GM15510 (cell line): ENCODE data around the gene HRH2.

Experiments used
- POLR2A ChIP-seq: IDR thresholded peaks from 3 replicates; pipeline ENCODE4 v1.6.1; 2011; ENCODE audit warnings: borderline replicate concordance; ENCODE audit not compliant: insufficient read length; ENCODE audit errors: extremely low read depth

Gene HRH2

GRCh38 chr5:175657593-175658271, at the start of gene HRH2:
HRH2 (plus strand) TSS chr5:175658071; CDS start chr5:175683234, 25,163 bp downstream.
- TF ChIP-seq POLR2A = no peak

- TF ChIP-seq POLR2A = no peak
Measured at GRCh38 chr5:175609526-175609925, 48.3 kb upstream of the HRH2 start.

GRCh38 chr5:175610381-175610780, 47.5 kb upstream of the HRH2 start:
- TF ChIP-seq POLR2A = no peak

GRCh38 chr5:175610898-175611297, 47.0 kb upstream of the HRH2 start:
- no peak for TF ChIP-seq POLR2A

- TF ChIP-seq POLR2A = no peak
Measured at GRCh38 chr5:175614223-175614815, 43.6 kb upstream of the HRH2 start.

- no peak for TF ChIP-seq POLR2A
Measured at GRCh38 chr5:175614861-175615260, 43.0 kb upstream of the HRH2 start.

- TF ChIP-seq POLR2A = no peak
Measured at GRCh38 chr5:175616083-175616482, 41.8 kb upstream of the HRH2 start.

- no peak for TF ChIP-seq POLR2A
Measured at GRCh38 chr5:175617447-175617846, 40.4 kb upstream of the HRH2 start.

- no peak for TF ChIP-seq POLR2A
Measured at GRCh38 chr5:175620527-175620926, 37.3 kb upstream of the HRH2 start.

GRCh38 chr5:175621971-175622370, 35.9 kb upstream of the HRH2 start:
- TF ChIP-seq POLR2A = no peak

GRCh38 chr5:175623088-175623487, 34.8 kb upstream of the HRH2 start:
- TF ChIP-seq POLR2A = no peak

- no peak for TF ChIP-seq POLR2A
Measured at GRCh38 chr5:175624316-175624715, 33.6 kb upstream of the HRH2 start.

- TF ChIP-seq POLR2A = no peak
Measured at GRCh38 chr5:175627005-175627404, 30.9 kb upstream of the HRH2 start.

GRCh38 chr5:175627739-175628138, 30.1 kb upstream of the HRH2 start:
- no peak for TF ChIP-seq POLR2A

GRCh38 chr5:175628668-175629067, 29.2 kb upstream of the HRH2 start:
- no peak for TF ChIP-seq POLR2A

GRCh38 chr5:175629261-175629660, 28.6 kb upstream of the HRH2 start:
- TF ChIP-seq POLR2A = no peak
